ENCODE data around the gene PSMG3. TPM values are rescaled to one million over a fixed set of nuclear protein-coding genes. Genes with fewer than 3 reads are reported as not detected.

PSMG3 gene
- total RNA-seq, 2 donors from 2014 or later = 21.5 to 22.3 TPM

DNA sequence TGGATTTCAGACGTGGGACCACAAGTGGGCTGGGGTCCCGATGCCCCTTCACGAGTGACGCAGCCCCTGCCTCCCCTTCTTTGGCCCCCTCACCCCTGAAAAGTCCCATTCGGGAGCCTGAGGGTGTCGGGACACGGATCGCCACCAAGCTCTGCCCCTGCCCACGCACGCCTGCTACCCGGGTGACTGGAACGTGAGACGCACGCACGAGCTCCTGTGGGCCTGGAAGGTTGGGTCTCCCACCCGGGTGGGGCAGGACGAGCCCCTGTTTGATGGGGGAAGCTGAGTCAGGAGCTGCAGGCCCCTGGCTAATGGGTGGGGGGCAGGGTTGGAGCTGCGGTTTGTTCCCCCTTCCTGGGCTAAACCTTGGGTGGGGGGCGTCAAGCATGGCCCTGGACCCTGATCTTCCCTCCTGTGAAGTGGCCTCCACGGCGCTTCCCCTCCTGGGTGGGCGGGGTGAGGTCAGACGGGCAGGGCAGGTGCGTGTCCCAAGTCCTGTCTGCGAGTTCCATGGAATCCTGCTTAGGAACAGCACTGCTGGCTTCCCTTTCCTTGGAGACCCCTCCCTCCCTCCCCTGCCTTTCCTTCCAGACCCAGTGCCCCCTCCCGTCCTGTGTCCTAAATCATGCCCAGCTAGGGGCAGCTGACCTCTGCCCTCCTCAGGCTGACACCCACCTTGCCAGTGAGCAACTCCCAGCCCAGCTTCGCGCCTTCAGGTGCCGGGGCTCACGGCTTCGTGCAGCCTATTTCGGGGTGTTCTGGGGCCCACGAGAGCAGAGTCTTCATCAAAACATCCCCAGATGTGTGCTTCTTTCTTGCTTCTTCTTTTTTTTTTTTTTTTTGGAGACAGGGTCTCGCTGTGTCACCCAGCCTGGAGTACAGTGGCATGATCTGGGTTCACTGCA lies 8.5 kb downstream of the PSMG3 start:
- H3K27me3 ChIP-seq = no peaks in the 10 kb centered on the region
- H3K27ac ChIP-seq = no peak overlapping the region
- H3K9me3 ChIP-seq = no peaks in the 10 kb centered on the region
- H3K36me3 ChIP-seq = no peaks in the 10 kb centered on the region
- no peak overlapping the region for H3K4me3 ChIP-seq
- TF ChIP-seq, protein P1, sequence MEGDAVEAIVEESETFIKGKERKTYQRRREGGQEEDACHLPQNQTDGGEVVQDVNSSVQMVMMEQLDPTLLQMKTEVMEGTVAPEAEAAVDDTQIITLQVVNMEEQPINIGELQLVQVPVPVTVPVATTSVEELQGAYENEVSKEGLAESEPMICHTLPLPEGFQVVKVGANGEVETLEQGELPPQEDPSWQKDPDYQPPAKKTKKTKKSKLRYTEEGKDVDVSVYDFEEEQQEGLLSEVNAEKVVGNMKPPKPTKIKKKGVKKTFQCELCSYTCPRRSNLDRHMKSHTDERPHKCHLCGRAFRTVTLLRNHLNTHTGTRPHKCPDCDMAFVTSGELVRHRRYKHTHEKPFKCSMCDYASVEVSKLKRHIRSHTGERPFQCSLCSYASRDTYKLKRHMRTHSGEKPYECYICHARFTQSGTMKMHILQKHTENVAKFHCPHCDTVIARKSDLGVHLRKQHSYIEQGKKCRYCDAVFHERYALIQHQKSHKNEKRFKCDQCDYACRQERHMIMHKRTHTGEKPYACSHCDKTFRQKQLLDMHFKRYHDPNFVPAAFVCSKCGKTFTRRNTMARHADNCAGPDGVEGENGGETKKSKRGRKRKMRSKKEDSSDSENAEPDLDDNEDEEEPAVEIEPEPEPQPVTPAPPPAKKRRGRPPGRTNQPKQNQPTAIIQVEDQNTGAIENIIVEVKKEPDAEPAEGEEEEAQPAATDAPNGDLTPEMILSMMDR (IDR thresholded peaks at IDR 0.05) = no peak
- no peak for DNase-seq (ENCODE audit: low spot score)
- H3K4me1 ChIP-seq = peaks cover 0 to 6% of the 10 kb centered on the region in 2 donors

DNA sequence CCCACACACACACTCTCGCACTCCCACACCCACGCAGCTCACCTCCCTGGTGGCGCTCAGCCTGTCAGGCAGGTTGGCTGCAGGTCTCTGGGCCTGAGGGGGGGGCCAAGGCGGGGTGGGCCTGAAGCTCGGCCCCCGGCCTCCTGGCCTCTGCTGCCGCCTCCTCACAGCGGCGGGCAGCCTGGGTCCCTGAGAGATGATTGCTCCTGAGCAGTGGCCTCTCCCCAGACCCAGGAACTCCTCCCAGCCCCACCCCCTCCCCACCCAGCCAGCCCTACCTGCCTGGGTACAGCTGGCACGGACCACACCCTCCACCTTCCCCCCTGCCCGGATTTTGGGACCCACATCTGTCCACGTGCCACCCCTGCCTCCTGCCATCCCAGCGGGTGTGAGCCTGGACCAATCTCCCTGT lies 9.2 kb downstream of the PSMG3 start:
- H3K9me3 ChIP-seq = no peaks in the 10 kb centered on the region
- H3K36me3 ChIP-seq = no peaks in the 10 kb centered on the region
- H3K27me3 ChIP-seq = no peaks in the 10 kb centered on the region
- H3K27ac ChIP-seq = no peak overlapping the region
- peaks cover 0 to 12% of the 10 kb centered on the region in 2 donors for H3K4me1 ChIP-seq
- H3K4me3 ChIP-seq = no peak overlapping the region
- TF ChIP-seq, protein P1 (IDR thresholded peaks at IDR 0.05) = no peak
- no peak for DNase-seq (ENCODE audit: low spot score)

DNA sequence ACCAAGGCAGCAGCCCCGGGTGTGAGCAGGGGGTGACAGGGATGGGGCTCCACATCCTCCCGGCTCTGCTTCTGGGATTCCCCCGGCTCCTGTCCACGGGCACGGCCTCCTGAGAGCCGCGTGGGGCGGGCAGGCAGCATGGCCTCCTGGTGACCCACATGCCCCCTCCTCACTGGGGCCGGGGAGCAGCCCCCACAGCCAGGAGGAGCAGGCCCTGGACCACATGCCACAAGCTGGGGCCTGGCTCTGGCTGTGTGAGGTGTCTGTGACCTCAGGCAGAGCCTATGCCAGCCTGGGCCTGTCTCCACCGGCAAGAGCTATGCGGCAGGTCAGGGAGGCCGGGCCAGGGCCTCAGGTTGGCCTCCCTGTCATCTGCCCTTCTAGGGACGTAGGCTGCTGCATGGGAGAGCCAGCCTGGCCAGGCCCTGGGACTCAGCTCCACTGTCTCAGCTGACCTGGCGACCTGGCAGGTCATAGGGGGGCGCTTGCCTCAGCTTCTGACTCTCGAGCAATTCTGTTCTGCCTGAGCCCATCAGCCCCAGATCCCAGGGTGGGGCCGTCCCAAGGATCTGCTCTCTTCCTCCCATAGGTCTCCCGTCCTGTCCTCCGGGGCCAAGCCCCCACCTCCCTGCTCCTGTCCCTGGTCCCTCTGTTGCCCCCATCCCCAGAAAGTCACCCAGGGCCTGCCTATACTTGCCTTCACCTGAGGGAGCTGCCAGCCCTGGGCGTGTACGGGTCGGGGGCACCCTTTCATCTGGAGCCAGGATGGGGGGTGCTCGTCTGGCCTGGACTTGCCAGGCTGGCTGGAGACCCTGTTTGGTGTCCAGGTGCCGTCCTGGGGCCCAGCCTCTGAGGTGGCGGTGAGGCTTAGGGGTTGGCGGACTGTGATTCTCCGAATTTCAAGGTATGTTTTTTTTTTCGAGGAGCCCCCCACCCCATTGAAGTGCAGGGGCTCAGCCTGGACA lies 9.9 kb downstream of the PSMG3 start:
- TF ChIP-seq, protein P1 (IDR thresholded peaks at IDR 0.05) = no peak
- Histone ChIP-seq H3K9me3 (no peaks in the 10 kb centered on the region), H3K4me1 (peaks cover 0 to 20% of the 10 kb centered on the region in 2 donors), H3K36me3 (no peaks in the 10 kb centered on the region), H3K27ac (no peak overlapping the region), H3K4me3 (no peak overlapping the region), H3K27me3 (no peaks in the 10 kb centered on the region)
- DNase-seq (ENCODE audit: low spot score) = no peak

DNA sequence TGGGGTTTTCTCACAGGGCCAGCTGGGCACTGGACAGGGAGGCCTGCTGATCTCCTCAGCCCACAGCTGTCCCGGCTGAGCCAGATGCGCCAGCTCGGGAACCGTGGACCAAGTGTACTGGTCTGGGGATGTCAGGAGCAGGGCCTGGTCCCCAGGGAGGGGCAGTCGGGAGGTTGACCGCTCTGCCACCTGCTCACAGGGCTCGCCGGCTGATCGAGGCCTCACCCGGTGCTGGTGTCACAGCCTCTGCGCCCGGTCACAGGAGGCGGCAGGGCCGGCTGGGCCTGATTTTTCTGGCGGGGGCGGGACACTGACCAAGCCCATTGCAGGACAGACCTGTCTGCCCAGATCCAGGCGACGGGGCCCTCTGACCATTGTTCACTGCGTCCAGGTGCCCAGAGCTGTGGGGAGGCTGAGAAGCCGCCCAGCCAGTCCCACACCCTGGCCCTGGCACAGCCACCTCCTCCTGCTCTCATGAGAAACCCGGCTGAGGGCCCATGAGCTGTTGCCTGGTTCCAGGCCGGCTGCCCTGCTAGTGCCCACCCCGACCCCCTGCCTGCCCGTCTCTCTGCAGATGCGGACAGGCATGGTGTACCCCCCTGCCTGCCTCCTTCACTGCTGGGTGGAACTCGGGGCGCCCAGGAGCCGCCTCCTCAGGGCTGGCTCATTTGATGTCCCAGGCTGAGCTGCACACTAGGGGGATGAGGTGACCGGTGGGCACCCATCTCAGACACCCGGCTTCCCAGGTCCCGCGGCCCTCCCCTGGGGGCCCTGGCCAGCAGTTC lies 10.8 kb downstream of the PSMG3 start:
- TF ChIP-seq, protein P1 (IDR thresholded peaks at IDR 0.05) = no peak
- Histone ChIP-seq H3K36me3 (no peaks in the 10 kb centered on the region), H3K27ac (peak overlapping the region in 1 of 2 donors; percentile 37), H3K4me3 (no peak overlapping the region), H3K27me3 (no peaks in the 10 kb centered on the region), H3K4me1 (peaks cover 0 to 20% of the 10 kb centered on the region in 2 donors), H3K9me3 (no peaks in the 10 kb centered on the region)
- no peak for DNase-seq (ENCODE audit: low spot score)

DNA sequence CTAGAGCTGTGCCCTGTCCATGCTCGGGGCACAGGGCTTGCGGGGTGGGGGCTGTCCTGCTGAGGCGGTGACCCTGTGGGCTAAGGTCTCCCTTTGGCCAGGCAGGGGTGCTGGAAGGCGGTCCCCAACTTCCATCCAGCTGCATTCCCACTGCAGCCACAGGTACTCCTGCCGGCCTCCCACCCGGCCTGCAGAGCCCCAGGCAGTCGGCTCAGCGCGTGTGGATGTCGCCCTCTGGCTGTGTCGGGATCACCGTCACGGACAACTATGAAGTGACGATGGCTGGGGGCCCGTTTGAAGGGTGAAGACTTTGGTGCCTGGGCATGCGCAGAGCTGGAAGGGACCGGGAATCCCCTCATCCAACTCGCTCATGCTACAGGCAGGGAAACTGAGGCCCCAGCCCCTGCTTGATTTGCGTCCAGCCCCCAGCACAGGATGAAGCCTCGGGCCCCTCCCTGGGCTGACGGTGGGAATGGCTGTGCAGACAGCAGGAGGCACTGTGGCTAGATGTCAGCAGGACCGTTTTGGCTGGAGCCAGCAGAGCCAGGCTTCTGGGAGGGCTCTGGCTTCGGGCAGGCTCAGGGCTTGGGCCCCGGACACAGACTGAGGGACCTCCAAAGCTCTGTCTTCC lies 11.5 kb downstream of the PSMG3 start:
- TF ChIP-seq, protein P1 (IDR thresholded peaks at IDR 0.05) = peak; percentile 33 to 72
- Histone ChIP-seq H3K9me3 (no peaks in the 10 kb centered on the region), H3K36me3 (no peaks in the 10 kb centered on the region), H3K4me1 (peaks cover 0 to 20% of the 10 kb centered on the region in 2 donors), H3K27me3 (no peaks in the 10 kb centered on the region), H3K27ac (peak overlapping the region in 1 of 2 donors; percentile 37), H3K4me3 (no peak overlapping the region)
- DNase-seq (ENCODE audit: low spot score) = no peak
